ENCODE results near the gene VPS52. TPM values are rescaled to one million over a fixed set of nuclear protein-coding genes. Genes with fewer than 3 reads are reported as not detected.

VPS52 gene
- total and polyA plus RNA-seq, 9 of the 15 experiments (the other 6 are each of a cell fraction or from before 2014, with no cell fraction given), result 24.4 to 103 (median 40.2) TPM

DNA sequence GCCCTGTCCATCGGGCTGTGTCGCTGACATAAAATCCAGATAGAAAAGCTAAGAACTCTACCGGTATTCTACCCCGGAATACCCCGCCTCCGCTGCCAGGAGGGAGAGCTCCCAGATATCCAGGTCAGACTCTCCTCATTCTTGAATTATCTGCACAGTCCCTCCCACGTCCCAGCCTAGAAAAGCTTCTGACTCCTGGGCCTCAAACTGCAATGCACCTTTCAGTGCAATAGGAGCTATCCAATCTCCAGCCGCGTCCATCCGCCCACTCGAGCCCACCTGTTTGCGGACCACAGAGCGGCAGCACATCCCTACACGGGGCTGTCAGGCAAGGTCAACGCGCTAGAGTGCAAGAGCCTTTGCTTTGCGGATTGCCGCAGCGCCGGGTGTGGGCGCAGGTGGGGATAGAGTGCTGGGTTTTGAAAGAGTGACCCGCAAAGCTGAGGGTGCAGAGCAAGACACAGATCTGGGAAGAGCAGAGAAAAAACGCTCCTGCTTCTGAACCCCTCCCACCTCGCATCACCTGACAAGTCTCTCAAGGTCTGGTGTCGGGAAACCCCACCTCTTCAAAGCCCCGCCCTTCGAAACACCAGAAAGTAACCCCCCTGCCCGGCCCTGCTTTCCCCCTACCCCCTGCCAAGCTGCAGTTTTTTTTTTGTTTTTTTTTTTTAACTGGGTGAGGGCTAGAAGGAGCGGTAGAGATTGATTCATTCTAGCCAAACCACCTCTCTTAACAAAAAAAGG lies 40.9 kb upstream of the VPS52 start (continued):
- TF ChIP-seq, protein P1, sequence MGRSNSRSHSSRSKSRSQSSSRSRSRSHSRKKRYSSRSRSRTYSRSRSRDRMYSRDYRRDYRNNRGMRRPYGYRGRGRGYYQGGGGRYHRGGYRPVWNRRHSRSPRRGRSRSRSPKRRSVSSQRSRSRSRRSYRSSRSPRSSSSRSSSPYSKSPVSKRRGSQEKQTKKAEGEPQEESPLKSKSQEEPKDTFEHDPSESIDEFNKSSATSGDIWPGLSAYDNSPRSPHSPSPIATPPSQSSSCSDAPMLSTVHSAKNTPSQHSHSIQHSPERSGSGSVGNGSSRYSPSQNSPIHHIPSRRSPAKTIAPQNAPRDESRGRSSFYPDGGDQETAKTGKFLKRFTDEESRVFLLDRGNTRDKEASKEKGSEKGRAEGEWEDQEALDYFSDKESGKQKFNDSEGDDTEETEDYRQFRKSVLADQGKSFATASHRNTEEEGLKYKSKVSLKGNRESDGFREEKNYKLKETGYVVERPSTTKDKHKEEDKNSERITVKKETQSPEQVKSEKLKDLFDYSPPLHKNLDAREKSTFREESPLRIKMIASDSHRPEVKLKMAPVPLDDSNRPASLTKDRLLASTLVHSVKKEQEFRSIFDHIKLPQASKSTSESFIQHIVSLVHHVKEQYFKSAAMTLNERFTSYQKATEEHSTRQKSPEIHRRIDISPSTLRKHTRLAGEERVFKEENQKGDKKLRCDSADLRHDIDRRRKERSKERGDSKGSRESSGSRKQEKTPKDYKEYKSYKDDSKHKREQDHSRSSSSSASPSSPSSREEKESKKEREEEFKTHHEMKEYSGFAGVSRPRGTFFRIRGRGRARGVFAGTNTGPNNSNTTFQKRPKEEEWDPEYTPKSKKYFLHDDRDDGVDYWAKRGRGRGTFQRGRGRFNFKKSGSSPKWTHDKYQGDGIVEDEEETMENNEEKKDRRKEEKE (IDR thresholded peaks at IDR 0.05; ENCODE audit: borderline replicate concordance in 1 of 2, control insufficient read depth in 1 of 2, low read depth in 2 of 2, low read length in 1 of 2), result no peak
- peak; percentile 15 for TF ChIP-seq KDM5B (IDR thresholded peaks at IDR 0.05; ENCODE audit: insufficient replicate concordance, low read depth, low read length)
- no peak for TF ChIP-seq DACH1 (IDR thresholded peaks at IDR 0.05; ENCODE audit: partially characterized antibody)
- TF ChIP-seq NRF1 (conservative IDR thresholded peaks at IDR 0.05 in 1 of 2, IDR thresholded peaks at IDR 0.05 in 1 of 2), result peak in 1 of 2 experiments; percentile 26; a peak in 1 of 4 replicates
- no peak for TF ChIP-seq COPS2 (conservative IDR thresholded peaks at IDR 0.05)
- peak; percentile 16; the same call in 1 of the 2 replicates for TF ChIP-seq CREM (IDR thresholded peaks at IDR 0.05; ENCODE audit: low read depth)
- TF ChIP-seq SP1 (CRISPR knock-in tag; IDR thresholded peaks at IDR 0.05), result peak; percentile 53; the same call in 1 of the 2 replicates
